Keratinocyte (primary cell): ENCODE results near the gene OBSCN. TPM values are rescaled to one million over a fixed set of nuclear protein-coding genes. Genes with fewer than 3 reads are reported as not detected.

Source experiments
- DNase-seq: peaks from one replicate; pipeline ENCODE4 v3.0.0-alpha.2; 2011; ENCODE audit warnings: low read depth, missing footprints, low spot score
- FAIRE-seq: peaks from 2 replicates; lab custom pipeline; 2011; peaks lifted over from hg19 to GRCh38; lab: Jason Lieb, UNC
- H2AFZ ChIP-seq: 2 replicates; pipeline ENCODE4 v1.6.0; 2012; ENCODE audit warnings: low read length, control low read depth, inconsistent platforms; ENCODE audit not compliant: control insufficient read depth
- H3K27ac ChIP-seq: 2 replicates; pipeline ENCODE4 v1.5.1; 2011; ENCODE audit warnings: low read length; ENCODE audit not compliant: control insufficient read depth, insufficient read depth
- H3K27me3 ChIP-seq: 3 replicates; pipeline ENCODE4 v1.6.0; 2011; ENCODE audit warnings: low read length; ENCODE audit not compliant: control insufficient read depth, insufficient read depth; ENCODE audit errors: extremely low read depth
- H3K36me3 ChIP-seq, 2 experiments: 2 replicates in 1 of 2; 3 replicates in 1 of 2; pipeline ENCODE4 v1.5.1; 2011; ENCODE audit warnings: low read length in 2 of 2, mild to moderate bottlenecking in 1 of 2; ENCODE audit not compliant: control insufficient read depth in 2 of 2, insufficient read depth in 2 of 2; ENCODE audit errors: extremely low read depth in 1 of 2
- H3K4me1 ChIP-seq: 3 replicates; pipeline ENCODE4 v1.5.1; 2011; ENCODE audit warnings: low read length; ENCODE audit not compliant: control insufficient read depth, insufficient read depth; ENCODE audit errors: extremely low read depth
- H3K4me2 ChIP-seq: 3 replicates; pipeline ENCODE4 v1.6.0; 2011; ENCODE audit warnings: low read depth, low read length; ENCODE audit not compliant: control insufficient read depth, insufficient read depth; ENCODE audit errors: extremely low read depth
- H3K4me3 ChIP-seq, 3 experiments: fragments of 200-600 bp in 1 of 3; sonication (generic) in 1 of 3; 2 replicates in 2 of 3; 3 replicates in 1 of 3; pipeline ENCODE4 v1.5.1; 2011 to 2016; ENCODE audit warnings: low read length in 3 of 3, mild to moderate bottlenecking in 3 of 3, control low read depth in 2 of 3, inconsistent platforms in 1 of 3, low read depth in 1 of 3, mixed read lengths in 1 of 3, mixed run types in 1 of 3, moderate library complexity in 1 of 3; ENCODE audit not compliant: control insufficient read depth in 2 of 3, insufficient read depth in 2 of 3; ENCODE audit errors: extremely low read depth in 1 of 3
- H3K79me2 ChIP-seq: 2 replicates; pipeline ENCODE4 v1.6.0; 2012; ENCODE audit warnings: low read length; ENCODE audit not compliant: control insufficient read depth, insufficient read depth
- H3K9ac ChIP-seq: 3 replicates; pipeline ENCODE4 v1.6.0; 2011; ENCODE audit warnings: low read length; ENCODE audit not compliant: control insufficient read depth, insufficient read depth; ENCODE audit errors: extremely low read depth
- H3K9me1 ChIP-seq: 3 replicates; pipeline ENCODE4 v1.6.0; 2011; ENCODE audit warnings: low read length; ENCODE audit not compliant: control insufficient read depth, insufficient read depth; ENCODE audit errors: extremely low read depth
- H3K9me3 ChIP-seq: 2 replicates; pipeline ENCODE4 v1.5.1; 2012; ENCODE audit warnings: low read depth, low read length; ENCODE audit not compliant: control insufficient read depth
- H4K20me1 ChIP-seq: 3 replicates; pipeline ENCODE4 v1.6.0; 2011; ENCODE audit warnings: low read length; ENCODE audit not compliant: control insufficient read depth, insufficient read depth; ENCODE audit errors: extremely low read depth
- EZH2 ChIP-seq: IDR thresholded peaks from one replicate; pipeline ENCODE4 v1.6.1; 2012; ENCODE audit warnings: inconsistent platforms, mild to moderate bottlenecking, low read length, moderate library complexity
- dilution Hi-C: fragments of 300-500 bp; cut with MboI; formaldehyde crosslinking; loops from one replicate; pipeline ENCODE4 v1.7.0; 2020; ENCODE audit warnings: low sequenced_read_pairs; ENCODE audit not compliant: extremely low pct_ligation_motif_present
- polyA plus RNA-seq, 5 experiments: library from polyadenylated mRNA; depleted of rRNA in 3 of 5; stranded (reverse) in 3 of 5; stranded (forward) in 1 of 5; unstranded in 1 of 5; fragments of >200 nt; gene quantifications; 1 replicate in 1 of 5; 2 replicates in 3 of 5; 3 replicates in 1 of 5; pipeline versions ENCODE4 v1.2.1 to v1.2.3, GENCODE V29; 2011 to 2012; ENCODE audit warnings: missing spikeins in 2 of 5, low read depth in 1 of 5, low replicate concordance in 1 of 5
- TF ChIP-seq, protein P1 (sequence below), 3 experiments: IDR thresholded peaks in 1 of 3; conservative IDR thresholded peaks in 1 of 3; optimal IDR thresholded peaks in 1 of 3; 2 replicates in 2 of 3; 3 replicates in 1 of 3; pipeline versions ENCODE3 to v1.5.1; 2011; ENCODE audit warnings: low read length in 3 of 3, mild to moderate bottlenecking in 3 of 3, moderate library complexity in 2 of 3, control low read depth in 1 of 3, inconsistent platforms in 1 of 3; ENCODE audit not compliant: insufficient read depth in 2 of 3; ENCODE audit errors: extremely low read depth in 1 of 3

The OBSCN gene
- polyA plus RNA-seq, 1 donor (not counting 4 experiments of a cell fraction or from before 2014, with no cell fraction given) = 1.8 TPM

DNA sequence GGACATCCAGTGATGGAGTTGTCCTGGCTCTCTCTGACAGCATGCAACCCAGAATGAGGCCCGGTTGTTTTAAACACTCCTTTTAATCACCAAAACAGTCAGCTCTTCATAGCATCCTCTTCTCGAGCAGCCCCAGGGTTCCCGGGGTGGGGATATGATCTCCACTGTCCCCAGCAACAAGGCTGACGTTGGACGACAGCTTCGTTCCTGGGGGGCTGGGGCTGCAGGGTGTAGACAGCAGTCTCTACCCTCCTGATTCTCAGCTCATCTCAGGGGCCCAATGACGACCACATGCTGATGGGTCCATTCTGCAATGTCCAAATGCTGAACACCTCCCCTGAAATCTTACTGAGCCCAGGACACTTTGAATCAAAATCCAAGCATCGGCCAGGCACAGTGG, 171.8 kb downstream of the OBSCN start:
- Histone ChIP-seq H3K27ac (no peak overlapping the region), H3K27me3 (no peaks in the 10 kb centered on the region), H3K36me3 (no peaks in the 10 kb centered on the region), H2AFZ (no peak overlapping the region), H3K79me2 (no peaks in the 10 kb centered on the region), H3K4me2 (no peak overlapping the region), H3K9me1 (no peaks in the 10 kb centered on the region), H3K4me3 (no peak overlapping the region), H3K4me1 (peaks cover 2% of the 10 kb centered on the region), H3K9ac (no peak overlapping the region), H3K9me3 (no peaks in the 10 kb centered on the region), H4K20me1 (no peaks in the 10 kb centered on the region)
- TF ChIP-seq, protein P1, sequence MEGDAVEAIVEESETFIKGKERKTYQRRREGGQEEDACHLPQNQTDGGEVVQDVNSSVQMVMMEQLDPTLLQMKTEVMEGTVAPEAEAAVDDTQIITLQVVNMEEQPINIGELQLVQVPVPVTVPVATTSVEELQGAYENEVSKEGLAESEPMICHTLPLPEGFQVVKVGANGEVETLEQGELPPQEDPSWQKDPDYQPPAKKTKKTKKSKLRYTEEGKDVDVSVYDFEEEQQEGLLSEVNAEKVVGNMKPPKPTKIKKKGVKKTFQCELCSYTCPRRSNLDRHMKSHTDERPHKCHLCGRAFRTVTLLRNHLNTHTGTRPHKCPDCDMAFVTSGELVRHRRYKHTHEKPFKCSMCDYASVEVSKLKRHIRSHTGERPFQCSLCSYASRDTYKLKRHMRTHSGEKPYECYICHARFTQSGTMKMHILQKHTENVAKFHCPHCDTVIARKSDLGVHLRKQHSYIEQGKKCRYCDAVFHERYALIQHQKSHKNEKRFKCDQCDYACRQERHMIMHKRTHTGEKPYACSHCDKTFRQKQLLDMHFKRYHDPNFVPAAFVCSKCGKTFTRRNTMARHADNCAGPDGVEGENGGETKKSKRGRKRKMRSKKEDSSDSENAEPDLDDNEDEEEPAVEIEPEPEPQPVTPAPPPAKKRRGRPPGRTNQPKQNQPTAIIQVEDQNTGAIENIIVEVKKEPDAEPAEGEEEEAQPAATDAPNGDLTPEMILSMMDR (optimal IDR thresholded peaks at IDR 0.05 in 1 of 3, IDR thresholded peaks at IDR 0.05 in 1 of 3, conservative IDR thresholded peaks at IDR 0.05 in 1 of 3; ENCODE audit: extremely low read depth in 1 of 3, insufficient read depth in 2 of 3, low read length in 3 of 3) = no peak
- TF ChIP-seq EZH2 = no peak
- dilution Hi-C loops = no loop called here
- no peak for FAIRE-seq
- no peak for DNase-seq

DNA sequence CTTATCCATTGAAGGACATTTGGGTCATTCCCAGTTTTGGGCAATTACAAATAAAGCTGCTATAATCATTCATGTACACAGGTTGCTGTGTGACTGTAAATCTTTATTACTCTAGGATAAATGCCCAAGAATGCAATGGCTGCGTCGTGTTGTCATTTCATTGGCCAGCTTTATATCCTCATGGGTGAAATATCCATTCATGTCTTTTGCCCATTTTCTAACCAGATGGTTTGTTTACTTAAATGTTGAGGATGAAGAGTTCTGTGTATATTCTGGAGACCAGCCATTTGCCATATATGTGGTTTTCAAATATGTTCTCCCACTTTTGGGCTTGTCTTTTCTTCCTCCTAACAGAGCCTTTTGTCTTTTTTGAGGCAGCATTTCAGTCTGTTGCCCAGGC, 173.5 kb downstream of the OBSCN start:
- no peaks in the 10 kb centered on the region for H3K79me2 ChIP-seq
- H3K4me3 ChIP-seq = no peak overlapping the region
- peaks cover 2% of the 10 kb centered on the region for H3K4me1 ChIP-seq
- no peak overlapping the region for H3K9ac ChIP-seq
- H3K27ac ChIP-seq = no peak overlapping the region
- dilution Hi-C loops = no loop called here
- no peaks in the 10 kb centered on the region for H4K20me1 ChIP-seq
- H3K4me2 ChIP-seq = no peak overlapping the region
- TF ChIP-seq, protein P1 (optimal IDR thresholded peaks at IDR 0.05 in 1 of 3, IDR thresholded peaks at IDR 0.05 in 1 of 3, conservative IDR thresholded peaks at IDR 0.05 in 1 of 3; ENCODE audit: extremely low read depth in 1 of 3, insufficient read depth in 2 of 3, low read length in 3 of 3) = no peak
- no peak for TF ChIP-seq EZH2
- no peaks in the 10 kb centered on the region for H3K9me3 ChIP-seq
- no peak for FAIRE-seq
- no peaks in the 10 kb centered on the region for H3K9me1 ChIP-seq
- no peaks in the 10 kb centered on the region for H3K27me3 ChIP-seq
- no peaks in the 10 kb centered on the region for H3K36me3 ChIP-seq
- H2AFZ ChIP-seq = no peak overlapping the region
- no peak for DNase-seq
